ENCODE results near the gene FURIN. TPM values are rescaled to one million over a fixed set of nuclear protein-coding genes. Genes with fewer than 3 reads are reported as not detected.

FURIN gene
- total RNA-seq, 1 donor from 2014 or later: 42.7 TPM

GRCh38 chr15:90829942-90830440, 38.4 kb upstream of the FURIN start:
- Histone ChIP-seq H3K36me3 (no peaks in the 10 kb centered on the region), H3K4me1 (no peaks in the 10 kb centered on the region), H3K9me3 (replicated peaks) (no peaks in the 10 kb centered on the region), H3K27ac (replicated peaks) (peak overlapping the region; percentile 27), H3K27me3 (ENCODE audit: low read depth) (no peaks in the 10 kb centered on the region), H3K4me3 (no peak overlapping the region)
- DNase-seq: no peak
- TF ChIP-seq CTCF (IDR thresholded peaks at IDR 0.05; ENCODE audit: borderline replicate concordance): no peak
- intact Hi-C loops (cut with micrococcal nuclease): no loop called here

- Histone ChIP-seq H3K27ac (replicated peaks) (no peak overlapping the region), H3K36me3 (no peaks in the 10 kb centered on the region), H3K27me3 (ENCODE audit: low read depth) (no peaks in the 10 kb centered on the region), H3K4me1 (peaks cover 6% of the 10 kb centered on the region), H3K4me3 (no peak overlapping the region), H3K9me3 (replicated peaks) (no peaks in the 10 kb centered on the region)
- intact Hi-C loops (cut with micrococcal nuclease): no loop called here
- DNase-seq: no peak
- no peak for TF ChIP-seq CTCF (IDR thresholded peaks at IDR 0.05; ENCODE audit: borderline replicate concordance)
Measured at GRCh38 chr15:90834626-90835025, 33.8 kb upstream of the FURIN start.

- TF ChIP-seq CTCF (IDR thresholded peaks at IDR 0.05; ENCODE audit: borderline replicate concordance): no peak
- Histone ChIP-seq H3K27me3 (ENCODE audit: low read depth) (no peaks in the 10 kb centered on the region), H3K27ac (replicated peaks) (no peak overlapping the region), H3K36me3 (no peaks in the 10 kb centered on the region), H3K4me1 (peaks cover 6% of the 10 kb centered on the region), H3K4me3 (no peak overlapping the region), H3K9me3 (replicated peaks) (no peaks in the 10 kb centered on the region)
- intact Hi-C loops (cut with micrococcal nuclease): no loop called here
- DNase-seq: no peak
Measured at GRCh38 chr15:90836296-90836871, 32.0 kb upstream of the FURIN start.

- H3K36me3 ChIP-seq: no peaks in the 10 kb centered on the region
- no peak overlapping the region for H3K4me3 ChIP-seq
- no peak for DNase-seq
- intact Hi-C loops (cut with micrococcal nuclease): no loop called here
- H3K27ac ChIP-seq (replicated peaks): no peak overlapping the region
- peaks cover 6% of the 10 kb centered on the region for H3K4me1 ChIP-seq
- no peaks in the 10 kb centered on the region for H3K27me3 ChIP-seq (ENCODE audit: low read depth)
- H3K9me3 ChIP-seq (replicated peaks): no peaks in the 10 kb centered on the region
- no peak for TF ChIP-seq CTCF (IDR thresholded peaks at IDR 0.05; ENCODE audit: borderline replicate concordance)
Measured at GRCh38 chr15:90837094-90837493, 31.3 kb upstream of the FURIN start.

- intact Hi-C loops (cut with micrococcal nuclease): no loop called here
- H3K9me3 ChIP-seq (replicated peaks): no peaks in the 10 kb centered on the region
- TF ChIP-seq CTCF (IDR thresholded peaks at IDR 0.05; ENCODE audit: borderline replicate concordance): no peak
- peaks cover 6% of the 10 kb centered on the region for H3K4me1 ChIP-seq
- H3K27ac ChIP-seq (replicated peaks): no peak overlapping the region
- DNase-seq: no peak
- no peak overlapping the region for H3K4me3 ChIP-seq
- no peaks in the 10 kb centered on the region for H3K27me3 ChIP-seq (ENCODE audit: low read depth)
- no peaks in the 10 kb centered on the region for H3K36me3 ChIP-seq
Measured at GRCh38 chr15:90838139-90838538, 30.2 kb upstream of the FURIN start.

Data from left ventricle myocardium inferior (tissue), 1 donor.